Fibroblast of lung (primary cell): ENCODE data around the gene VASN. TPM values are rescaled to one million over a fixed set of nuclear protein-coding genes. Genes with fewer than 3 reads are reported as not detected.

Source experiments
- DNase-seq, 2 donors: peaks; one replicate each; pipeline versions ENCODE4 v3.0.0 to v3.0.0-alpha.2; 2010; ENCODE audit warnings: low read depth in 2 of 2
- H2AFZ ChIP-seq: 2 replicates; pipeline ENCODE4 v1.5.1; 2012; ENCODE audit warnings: low read length, control low read depth, inconsistent platforms
- H3K27ac ChIP-seq: 2 replicates; pipeline ENCODE4 v1.5.1; 2011; ENCODE audit warnings: low read length, control low read depth; ENCODE audit not compliant: insufficient read depth
- H3K27me3 ChIP-seq: 2 replicates; pipeline ENCODE4 v1.5.1; 2011; ENCODE audit warnings: mild to moderate bottlenecking, low read length; ENCODE audit not compliant: control insufficient read depth, insufficient read depth
- H3K36me3 ChIP-seq: 2 replicates; pipeline ENCODE4 v1.5.1; 2011; ENCODE audit warnings: low read length; ENCODE audit not compliant: control insufficient read depth, insufficient read depth
- H3K4me1 ChIP-seq: 2 replicates; pipeline ENCODE4 v1.5.1; 2011; ENCODE audit warnings: low read length; ENCODE audit not compliant: control insufficient read depth, insufficient read depth; ENCODE audit errors: extremely low read depth
- H3K4me2 ChIP-seq: 2 replicates; pipeline ENCODE4 v1.5.1; 2011; ENCODE audit warnings: low read length, control low read depth; ENCODE audit not compliant: insufficient read depth; ENCODE audit errors: extremely low read depth
- H3K4me3 ChIP-seq, 4 experiments: fragments of 200-600 bp in 1 of 4; sonication (generic) in 1 of 4; replicated peaks in 1 of 4; 2 replicates each; pipeline ENCODE4 v1.5.1; 2011 to 2016; ENCODE audit warnings: low read length in 4 of 4, low read depth in 3 of 4, mild to moderate bottlenecking in 3 of 4, control low read depth in 2 of 4, inconsistent platforms in 1 of 4, mixed read lengths in 1 of 4; ENCODE audit not compliant: insufficient read depth in 1 of 4; ENCODE audit errors: control extremely low read depth in 1 of 4
- H3K79me2 ChIP-seq: 2 replicates; pipeline ENCODE4 v1.5.1; 2012; ENCODE audit warnings: mild to moderate bottlenecking, low read length, inconsistent platforms; ENCODE audit not compliant: control insufficient read depth, insufficient read depth
- H3K9ac ChIP-seq: 2 replicates; pipeline ENCODE4 v1.5.1; 2011; ENCODE audit warnings: mild to moderate bottlenecking, low read length, control low read depth; ENCODE audit not compliant: insufficient read depth
- H3K9me3 ChIP-seq: 2 replicates; pipeline ENCODE4 v1.5.1; 2012; ENCODE audit warnings: low read depth, low read length; ENCODE audit not compliant: control insufficient read depth, insufficient read depth
- H4K20me1 ChIP-seq: 2 replicates; pipeline ENCODE4 v1.5.1; 2011; ENCODE audit warnings: low read length; ENCODE audit not compliant: control insufficient read depth, insufficient read depth; ENCODE audit errors: extremely low read depth
- EZH2 ChIP-seq: IDR thresholded peaks from 2 replicates; pipeline ENCODE4 v1.5.1; 2012; ENCODE audit warnings: low read length, control low read depth, mild to moderate bottlenecking; ENCODE audit errors: missing control alignments
- polyA plus RNA-seq, 2 donors: library from polyadenylated mRNA; depleted of rRNA in 1 of 2; stranded (reverse) in 1 of 2; unstranded in 1 of 2; fragments of >200 nt; gene quantifications; 2 replicates each; pipeline ENCODE4 v1.2.1, GENCODE V29; 2011 to 2012; ENCODE audit warnings: missing spikeins in 1 of 2
- total RNA-seq: library from RNA; depleted of rRNA; stranded (reverse); fragments of >200 nt; gene quantifications from 2 replicates; pipeline ENCODE4 v1.2.1, GENCODE V29; 2014
- TF ChIP-seq, protein P1 (sequence below), 2 donors: IDR thresholded peaks in 1 of 2; conservative IDR thresholded peaks in 1 of 2; 1 replicate in 1 of 2; 2 replicates in 1 of 2; pipeline ENCODE4 v1.5.1; 2011 to 2012; ENCODE audit warnings: low read length in 2 of 2, control low read depth in 1 of 2, inconsistent platforms in 1 of 2, low read depth in 1 of 2, mild to moderate bottlenecking in 1 of 2

Gene VASN
- total and polyA plus RNA-seq, 2 donors (not counting 1 experiment from before 2014, with no cell fraction given) = 61.9 to 79.4 TPM

DNA sequence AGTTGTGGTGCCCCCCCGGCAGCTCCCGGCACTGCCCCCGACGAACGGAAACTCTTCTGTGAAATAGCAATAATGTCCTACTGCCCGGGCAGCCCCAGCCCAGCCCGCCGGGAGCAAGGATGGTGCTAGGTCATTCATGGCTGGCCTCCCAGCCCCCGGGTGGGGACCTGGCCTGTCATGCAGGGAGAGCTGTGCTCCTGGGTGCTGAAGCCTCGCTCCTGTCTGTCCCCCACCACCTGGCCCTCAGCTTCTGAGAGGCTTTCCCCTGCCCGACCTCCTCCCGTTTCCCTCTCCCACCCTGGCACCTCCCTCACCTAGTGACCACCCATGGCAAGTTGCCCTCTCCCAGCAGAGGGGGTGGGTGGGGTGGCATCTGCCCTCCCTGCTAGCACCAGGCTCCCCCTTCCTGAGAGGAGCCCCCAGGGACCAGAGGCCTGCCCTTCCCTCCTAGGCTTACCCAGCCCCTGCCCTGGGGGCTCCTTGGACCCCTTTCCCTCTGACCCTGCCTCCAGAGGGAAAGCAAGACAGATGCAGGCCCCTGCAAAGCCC is 34.0 kb upstream of the VASN start:
- Histone ChIP-seq H3K27ac (no peak overlapping the region), H3K4me2 (no peak overlapping the region), H3K4me1 (peaks cover 8% of the 10 kb centered on the region), H3K4me3 (no peak overlapping the region), H3K36me3 (peaks cover 38% of the 10 kb centered on the region), H3K79me2 (peaks cover 19% of the 10 kb centered on the region), H3K27me3 (no peaks in the 10 kb centered on the region), H3K9me3 (no peaks in the 10 kb centered on the region), H2AFZ (no peak overlapping the region), H3K9ac (no peak overlapping the region), H4K20me1 (no peaks in the 10 kb centered on the region)
- no peak for DNase-seq
- TF ChIP-seq EZH2 = no peak
- TF ChIP-seq, protein P1, sequence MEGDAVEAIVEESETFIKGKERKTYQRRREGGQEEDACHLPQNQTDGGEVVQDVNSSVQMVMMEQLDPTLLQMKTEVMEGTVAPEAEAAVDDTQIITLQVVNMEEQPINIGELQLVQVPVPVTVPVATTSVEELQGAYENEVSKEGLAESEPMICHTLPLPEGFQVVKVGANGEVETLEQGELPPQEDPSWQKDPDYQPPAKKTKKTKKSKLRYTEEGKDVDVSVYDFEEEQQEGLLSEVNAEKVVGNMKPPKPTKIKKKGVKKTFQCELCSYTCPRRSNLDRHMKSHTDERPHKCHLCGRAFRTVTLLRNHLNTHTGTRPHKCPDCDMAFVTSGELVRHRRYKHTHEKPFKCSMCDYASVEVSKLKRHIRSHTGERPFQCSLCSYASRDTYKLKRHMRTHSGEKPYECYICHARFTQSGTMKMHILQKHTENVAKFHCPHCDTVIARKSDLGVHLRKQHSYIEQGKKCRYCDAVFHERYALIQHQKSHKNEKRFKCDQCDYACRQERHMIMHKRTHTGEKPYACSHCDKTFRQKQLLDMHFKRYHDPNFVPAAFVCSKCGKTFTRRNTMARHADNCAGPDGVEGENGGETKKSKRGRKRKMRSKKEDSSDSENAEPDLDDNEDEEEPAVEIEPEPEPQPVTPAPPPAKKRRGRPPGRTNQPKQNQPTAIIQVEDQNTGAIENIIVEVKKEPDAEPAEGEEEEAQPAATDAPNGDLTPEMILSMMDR (conservative IDR thresholded peaks at IDR 0.05 in 1 of 2, IDR thresholded peaks at IDR 0.05 in 1 of 2; ENCODE audit: low read depth in 1 of 2, low read length in 2 of 2) = no peak

- H3K9me3 ChIP-seq = no peaks in the 10 kb centered on the region
- no peak overlapping the region for H3K4me3 ChIP-seq
- TF ChIP-seq, protein P1 (conservative IDR thresholded peaks at IDR 0.05 in 1 of 2, IDR thresholded peaks at IDR 0.05 in 1 of 2; ENCODE audit: low read depth in 1 of 2, low read length in 2 of 2) = no peak
- TF ChIP-seq EZH2 = no peak
- H3K36me3 ChIP-seq = peaks cover 35% of the 10 kb centered on the region
- H3K4me1 ChIP-seq = peaks cover 8% of the 10 kb centered on the region
- H3K79me2 ChIP-seq = peaks cover 18% of the 10 kb centered on the region
- no peak overlapping the region for H2AFZ ChIP-seq
- DNase-seq = no peak
- no peaks in the 10 kb centered on the region for H4K20me1 ChIP-seq
- H3K27ac ChIP-seq = no peak overlapping the region
- no peak overlapping the region for H3K4me2 ChIP-seq
- no peaks in the 10 kb centered on the region for H3K27me3 ChIP-seq
- no peak overlapping the region for H3K9ac ChIP-seq
Measured at GRCh38 chr16:4338125-4338582, 33.5 kb upstream of the VASN start.

DNA sequence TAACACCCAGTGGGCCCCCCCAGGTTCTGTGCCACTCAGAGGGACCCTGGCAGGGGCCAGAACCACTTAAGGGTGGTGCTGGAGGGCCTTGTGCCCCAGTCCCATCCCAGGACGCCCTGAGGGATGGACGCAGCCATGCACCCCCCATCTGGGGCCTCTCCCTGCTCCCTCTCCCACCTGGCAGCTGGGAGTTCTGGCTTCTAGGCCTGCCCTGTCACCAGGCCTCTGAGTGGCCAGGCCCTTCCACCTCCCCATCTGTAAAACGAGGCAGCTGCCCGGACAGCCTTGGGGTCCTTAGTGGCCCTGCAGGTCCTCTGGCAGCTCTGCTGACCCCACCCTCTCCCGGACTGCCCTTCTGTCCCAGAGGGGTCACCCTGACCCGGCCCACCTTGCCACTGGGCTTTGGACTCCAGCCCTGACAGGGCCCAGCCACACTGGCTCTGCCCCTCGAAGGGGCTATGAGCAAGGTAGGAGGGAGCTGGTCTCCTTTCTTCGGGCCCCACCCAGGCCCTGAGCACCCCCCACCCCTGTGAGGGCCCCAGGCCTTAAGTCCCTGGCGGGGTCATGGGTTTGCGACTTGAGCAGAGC is 32.8 kb upstream of the VASN start:
- no peak overlapping the region for H3K9ac ChIP-seq
- no peak for DNase-seq
- H3K4me2 ChIP-seq = no peak overlapping the region
- H3K4me1 ChIP-seq = peaks cover 8% of the 10 kb centered on the region
- H3K36me3 ChIP-seq = peaks cover 33% of the 10 kb centered on the region
- TF ChIP-seq, protein P1 (conservative IDR thresholded peaks at IDR 0.05 in 1 of 2, IDR thresholded peaks at IDR 0.05 in 1 of 2; ENCODE audit: low read depth in 1 of 2, low read length in 2 of 2) = no peak
- TF ChIP-seq EZH2 = no peak
- no peaks in the 10 kb centered on the region for H3K27me3 ChIP-seq
- H3K27ac ChIP-seq = no peak overlapping the region
- no peaks in the 10 kb centered on the region for H4K20me1 ChIP-seq
- H3K4me3 ChIP-seq = no peak overlapping the region
- H2AFZ ChIP-seq = no peak overlapping the region
- H3K9me3 ChIP-seq = no peaks in the 10 kb centered on the region
- H3K79me2 ChIP-seq = peaks cover 22% of the 10 kb centered on the region
